Ureter (tissue), 1 donor: ENCODE measurements around the gene POP5. TPM values are rescaled to one million over a fixed set of nuclear protein-coding genes. Genes with fewer than 3 reads are reported as not detected.
"Not testable (repeated sequence)": the region's sequence is repeated elsewhere in the genome, so short reads cannot be mapped to it uniquely, and the experiment has no call there.

Experiments
- DNase-seq: peaks from one replicate; pipeline ENCODE4 v3.0.0-alpha.2; 2020; ENCODE audit warnings: low spot score
- total RNA-seq: library from RNA; stranded (reverse); gene quantifications from one replicate; pipeline ENCODE4 v1.2.4, GENCODE V29; 2023
- donor health status: DM: yes; HTN: yes; CAD: no.

POP5 gene
- 54.6 TPM for total RNA-seq

GRCh38 chr12:120580787-120581723 is at the start of gene POP5:
Gene POP5, minus strand, starts transcription at chr12:120581402. Its CDS starts 40 bp downstream, at chr12:120581362.
- DNase-seq: peak; percentile 97

- DNase-seq: no peak
Observed at GRCh38 chr12:120630104-120630892, 49.1 kb upstream of the POP5 start.

DNA sequence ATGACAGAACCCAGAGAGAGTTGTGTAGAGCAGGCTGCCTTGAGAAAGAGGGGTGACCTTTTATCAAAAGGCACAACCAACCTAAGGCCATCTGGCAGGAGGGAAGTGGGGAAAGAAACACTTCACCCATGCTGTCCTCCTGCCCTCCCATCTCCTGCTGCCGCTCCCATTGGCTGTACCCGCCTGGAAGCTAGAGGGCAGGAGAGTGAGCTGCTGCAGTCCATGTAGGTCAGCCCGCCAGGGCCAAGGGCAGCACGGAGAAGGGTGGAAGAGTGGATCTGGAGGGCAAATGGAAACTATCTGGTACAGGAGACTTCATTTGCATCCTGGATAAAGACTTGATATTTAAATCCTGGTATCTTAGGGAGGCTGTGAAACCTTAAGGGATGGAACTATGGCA is 47.7 kb upstream of the POP5 start:
- no peak for DNase-seq

DNA sequence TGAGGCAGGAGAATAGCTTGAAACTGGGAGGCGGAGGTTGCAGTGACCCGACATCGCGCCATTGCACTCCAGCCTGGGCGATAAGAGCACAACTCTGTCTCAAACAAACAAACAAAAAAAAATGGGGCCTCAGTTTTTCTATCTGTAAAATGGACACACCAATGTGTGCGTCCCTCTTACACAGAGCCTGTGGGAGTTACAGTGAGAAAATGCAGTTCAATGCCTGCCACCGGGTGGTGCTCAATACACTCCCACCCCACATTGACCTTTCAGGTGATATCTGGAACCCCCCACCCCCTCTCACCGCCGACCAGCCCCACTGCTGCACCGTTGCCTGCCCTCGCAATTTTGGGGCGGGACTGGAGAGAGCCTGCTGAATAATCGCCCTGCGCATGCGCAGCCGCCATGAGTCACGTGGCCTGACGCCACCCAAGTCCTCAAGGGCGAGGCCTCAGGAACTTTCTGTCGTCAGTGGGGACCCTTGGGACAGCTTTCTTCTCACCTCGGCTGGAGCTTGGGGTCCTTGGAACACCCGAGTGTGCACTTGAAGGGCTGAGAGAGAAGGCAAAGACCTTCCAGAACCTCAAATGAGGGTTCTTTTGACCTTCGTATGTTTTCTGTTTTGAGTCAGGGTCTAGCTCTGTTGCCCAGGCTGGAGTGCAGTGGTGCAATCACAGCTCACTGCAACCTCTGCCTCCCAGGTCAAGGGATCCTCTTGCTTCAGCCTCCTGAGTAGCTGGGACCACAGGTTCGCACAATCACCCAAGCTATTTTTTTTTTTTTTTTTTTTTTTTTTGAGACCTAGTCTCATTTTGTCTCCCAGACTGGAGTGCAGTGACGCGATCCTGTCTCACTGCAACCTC is 44.6 kb upstream of the POP5 start:
- no peak for DNase-seq

DNA sequence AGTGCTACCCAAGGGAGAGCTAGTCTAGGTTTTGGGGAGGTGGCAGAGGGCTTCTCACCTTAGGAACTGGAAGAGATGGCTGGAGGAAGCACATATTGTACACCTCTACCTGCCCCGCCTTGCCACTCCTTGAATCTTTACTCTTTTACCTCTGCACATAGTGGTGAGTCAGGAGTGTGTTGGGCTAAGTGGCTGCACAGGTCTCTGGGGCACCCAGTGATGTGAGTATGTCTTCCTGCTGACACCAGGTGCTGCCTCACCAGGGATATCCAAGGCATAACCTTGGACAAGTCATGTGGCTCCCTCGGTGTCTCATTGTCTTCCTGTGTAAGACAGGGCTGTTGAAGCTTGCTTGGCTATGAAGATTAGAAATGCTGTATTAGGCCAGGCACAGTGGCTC is 39.4 kb upstream of the POP5 start:
- peak; percentile 78 for DNase-seq

DNA sequence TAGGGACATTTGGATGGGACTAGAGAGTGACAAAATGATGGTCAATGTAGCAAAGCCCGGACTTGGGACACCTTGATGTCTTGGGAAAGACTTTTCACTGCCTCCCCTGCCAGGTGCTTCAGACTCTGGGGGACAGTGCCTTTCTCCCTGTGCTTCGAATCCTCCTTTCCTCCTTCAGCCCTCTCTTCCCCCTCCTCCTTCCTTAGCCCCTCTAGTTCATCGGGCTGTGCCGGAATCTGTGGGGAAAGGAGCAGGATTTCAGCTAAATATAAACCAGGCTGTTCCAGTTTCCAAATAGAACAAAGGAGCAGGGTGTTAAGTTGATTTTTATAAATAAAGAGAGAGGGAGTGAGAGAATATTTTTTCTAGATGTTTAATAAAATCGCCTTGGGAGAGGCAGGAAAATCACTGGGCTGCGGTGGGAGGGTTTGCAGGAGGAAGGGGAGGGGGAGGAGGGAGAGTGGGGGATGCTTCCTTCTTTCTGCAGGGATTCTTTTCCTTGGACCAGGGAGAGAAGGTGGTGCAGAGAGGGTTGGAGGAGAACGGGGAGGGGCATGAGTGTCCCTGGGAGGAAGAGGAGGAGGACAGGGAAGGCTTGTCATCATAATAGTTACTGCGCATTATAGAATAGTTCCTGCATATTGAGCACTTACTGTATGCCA is 37.9 kb upstream of the POP5 start:
- DNase-seq: no peak

DNA sequence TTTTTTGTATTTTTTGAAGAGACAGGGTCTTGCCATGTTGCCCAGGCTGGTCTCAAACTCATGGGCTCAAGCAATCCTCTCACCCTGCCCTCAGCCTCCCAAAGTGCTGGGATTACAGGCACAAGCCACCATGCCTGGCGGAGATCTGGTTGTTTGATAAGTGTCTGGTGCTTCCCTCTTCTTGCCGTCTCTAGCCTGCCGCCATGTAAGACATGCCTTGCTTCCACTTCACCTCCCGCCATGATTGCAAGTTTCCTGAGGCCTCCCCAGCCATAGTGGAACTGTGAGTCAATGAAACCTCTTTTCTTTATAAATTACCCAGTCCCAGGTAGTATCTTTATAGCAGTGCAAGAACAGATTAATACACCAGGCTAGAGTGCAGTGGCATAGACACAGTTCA is 36.6 kb upstream of the POP5 start:
- not testable (repeated sequence) for DNase-seq

DNA sequence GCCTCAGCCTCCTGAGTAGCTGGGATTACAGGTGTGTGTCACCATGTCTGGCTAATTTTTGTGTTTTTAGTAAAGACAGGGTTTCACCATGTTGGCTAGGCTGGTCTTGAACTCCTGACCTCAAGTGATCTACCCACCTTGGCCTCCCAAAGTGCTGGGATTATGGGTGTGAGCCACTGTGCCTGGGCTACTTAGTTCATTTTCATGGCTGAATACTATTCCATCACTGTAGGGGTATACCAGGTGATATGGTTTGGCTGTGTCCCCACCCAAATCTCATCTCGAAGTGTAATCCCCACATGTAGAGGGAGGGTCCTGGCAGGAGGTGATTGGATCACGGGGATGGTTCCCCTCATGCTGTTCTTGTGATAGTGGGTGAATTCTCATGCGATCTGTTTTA is 36.0 kb upstream of the POP5 start:
- not testable (repeated sequence) for DNase-seq

GRCh38 chr12:120614848-120615247 is 33.6 kb upstream of the POP5 start:
- DNase-seq: no peak

DNA sequence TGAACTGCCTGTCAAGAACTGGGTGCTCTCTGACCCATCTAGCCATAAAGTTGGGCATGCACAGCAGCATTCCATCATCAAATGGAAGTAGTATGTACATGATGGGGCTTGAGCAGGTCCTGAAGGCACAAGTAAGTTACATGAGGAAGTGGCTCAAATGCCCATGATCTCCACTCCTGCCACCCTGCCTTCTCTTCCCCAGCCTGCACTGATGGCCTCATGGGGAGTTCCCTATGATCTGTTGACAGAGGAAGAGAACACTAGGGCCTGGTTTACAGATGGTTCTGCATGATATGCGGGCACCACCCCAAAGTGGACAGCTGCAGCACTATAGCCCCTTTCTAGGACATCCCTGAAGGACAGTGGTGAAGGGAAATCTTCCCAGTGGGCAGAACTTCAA is 30.3 kb upstream of the POP5 start:
- DNase-seq: not testable (repeated sequence)

GRCh38 chr12:120610560-120610959 is 29.4 kb upstream of the POP5 start:
- no peak for DNase-seq

DNA sequence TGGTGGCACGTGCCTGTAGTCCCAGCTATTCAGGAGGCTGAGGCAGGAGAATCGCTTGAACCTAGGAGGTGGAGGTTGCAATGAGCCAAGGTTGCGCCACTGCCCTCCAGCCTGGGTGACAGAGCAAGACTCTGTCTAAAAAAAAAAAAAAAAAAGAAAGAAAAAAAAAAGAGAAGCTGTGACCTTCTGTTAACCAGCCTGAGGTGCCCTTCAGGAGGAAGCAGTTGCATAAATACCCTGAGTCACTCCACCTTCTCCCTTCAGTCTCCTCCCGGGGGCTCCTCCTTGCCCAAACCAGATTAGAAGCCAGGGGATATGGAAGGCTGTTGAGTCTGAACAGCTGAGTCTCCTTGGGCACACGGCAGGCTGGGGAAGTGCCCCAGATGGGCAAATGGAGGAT is 21.2 kb upstream of the POP5 start:
- not testable (repeated sequence) for DNase-seq

- no peak for DNase-seq
Observed at GRCh38 chr12:120599672-120600552, 18.7 kb upstream of the POP5 start.

- no peak for DNase-seq
Observed at GRCh38 chr12:120598674-120599463, 17.7 kb upstream of the POP5 start.

DNA sequence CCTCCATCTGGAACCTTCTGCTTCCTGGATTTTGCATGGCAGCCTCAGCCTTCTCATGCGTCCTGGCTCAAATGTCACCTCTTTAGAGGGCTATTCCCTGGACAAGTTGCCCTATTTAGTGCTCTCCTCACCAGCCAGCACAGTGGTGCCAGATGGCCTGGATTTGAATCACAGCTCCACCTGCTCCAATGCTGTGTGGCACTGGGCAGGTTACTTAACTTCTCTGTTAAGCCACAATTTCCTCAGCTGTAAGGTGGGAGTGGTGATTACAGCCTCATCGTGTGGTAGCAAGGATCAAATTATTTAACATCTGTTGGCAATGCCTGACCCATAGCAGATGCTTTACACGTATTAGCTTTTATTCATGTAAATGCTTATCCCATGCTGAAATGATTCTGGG is 16.7 kb upstream of the POP5 start:
- no peak for DNase-seq

- DNase-seq: no peak
Observed at GRCh38 chr12:120596901-120597300, 15.7 kb upstream of the POP5 start.

DNA sequence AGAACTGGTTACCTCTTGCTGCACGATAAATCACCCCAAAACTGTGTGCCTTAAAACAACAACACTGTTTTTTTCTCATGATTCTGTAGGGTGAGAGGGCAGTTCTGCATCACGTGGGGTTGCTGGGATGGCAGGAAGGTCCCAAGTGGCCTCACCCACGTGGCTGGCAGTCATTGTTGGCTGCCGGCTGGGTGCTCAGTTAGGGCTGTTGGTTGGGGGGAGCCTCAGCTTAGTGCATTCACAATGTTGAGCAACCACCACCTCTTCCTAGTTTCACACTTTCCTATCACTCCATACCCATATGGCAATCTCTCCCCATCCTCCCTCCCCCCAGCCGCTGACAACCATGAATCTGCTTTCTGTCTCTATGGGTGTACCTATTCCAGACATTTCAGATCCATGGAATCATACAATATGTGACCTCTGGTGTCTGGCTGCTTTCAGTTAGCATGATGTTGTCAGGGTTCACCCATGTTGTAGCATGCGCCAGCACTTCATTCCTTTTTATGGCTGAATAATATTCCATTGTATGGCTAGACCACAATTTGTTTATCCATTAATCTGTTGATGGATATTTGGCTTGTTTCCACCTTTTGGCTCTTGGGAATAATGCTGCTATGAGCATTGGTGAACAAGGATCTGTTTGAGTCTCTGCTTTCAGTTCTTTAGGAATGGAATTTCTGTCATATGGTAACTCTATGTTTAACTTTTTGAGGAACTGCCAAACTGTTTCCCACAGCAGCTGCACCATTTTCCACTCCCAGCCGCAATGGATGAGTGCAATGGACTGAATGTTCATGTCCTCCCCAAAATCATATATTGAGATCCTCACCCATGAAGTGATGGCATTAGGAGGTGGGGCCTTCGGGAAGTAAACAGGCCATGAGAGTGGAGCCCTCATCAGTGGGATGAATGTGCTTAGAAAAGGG is 11.2 kb upstream of the POP5 start:
- no peak for DNase-seq

- no peak for DNase-seq
Observed at GRCh38 chr12:120590741-120591407, 9.7 kb upstream of the POP5 start.
